A204.1 (cell line): ENCODE data around the gene ANGPTL2.

Experiments used
- FAIRE-seq: peaks from 2 replicates; lab custom pipeline; 2012; peaks lifted over from hg19 to GRCh38; lab: Jason Lieb, UNC

Gene ANGPTL2

GRCh38 chr9:127047971-127048370 lies 74.5 kb downstream of the ANGPTL2 start:
- FAIRE-seq = no peak

- FAIRE-seq = no peak
Measured at GRCh38 chr9:127045148-127045547, 77.3 kb downstream of the ANGPTL2 start.

GRCh38 chr9:127039492-127039891 lies 82.9 kb downstream of the ANGPTL2 start:
- FAIRE-seq = no peak

- FAIRE-seq = no peak
Measured at GRCh38 chr9:127038531-127038930, 83.9 kb downstream of the ANGPTL2 start.
